Keratinocyte (primary cell): ENCODE data around the gene SEC24C. TPM values are rescaled to one million over a fixed set of nuclear protein-coding genes. Genes with fewer than 3 reads are reported as not detected.

Experiments used
- DNase-seq: peaks from one replicate; pipeline ENCODE4 v3.0.0-alpha.2; 2011; ENCODE audit warnings: low read depth, missing footprints, low spot score
- FAIRE-seq: peaks from 2 replicates; lab custom pipeline; 2011; peaks lifted over from hg19 to GRCh38; lab: Jason Lieb, UNC
- H2AFZ ChIP-seq: 2 replicates; pipeline ENCODE4 v1.6.0; 2012; ENCODE audit warnings: low read length, control low read depth, inconsistent platforms; ENCODE audit not compliant: control insufficient read depth
- H3K27ac ChIP-seq: 2 replicates; pipeline ENCODE4 v1.5.1; 2011; ENCODE audit warnings: low read length; ENCODE audit not compliant: control insufficient read depth, insufficient read depth
- H3K27me3 ChIP-seq: 3 replicates; pipeline ENCODE4 v1.6.0; 2011; ENCODE audit warnings: low read length; ENCODE audit not compliant: control insufficient read depth, insufficient read depth; ENCODE audit errors: extremely low read depth
- H3K36me3 ChIP-seq, 2 experiments: 2 replicates in 1 of 2; 3 replicates in 1 of 2; pipeline ENCODE4 v1.5.1; 2011; ENCODE audit warnings: low read length in 2 of 2, mild to moderate bottlenecking in 1 of 2; ENCODE audit not compliant: control insufficient read depth in 2 of 2, insufficient read depth in 2 of 2; ENCODE audit errors: extremely low read depth in 1 of 2
- H3K4me1 ChIP-seq: 3 replicates; pipeline ENCODE4 v1.5.1; 2011; ENCODE audit warnings: low read length; ENCODE audit not compliant: control insufficient read depth, insufficient read depth; ENCODE audit errors: extremely low read depth
- H3K4me2 ChIP-seq: 3 replicates; pipeline ENCODE4 v1.6.0; 2011; ENCODE audit warnings: low read depth, low read length; ENCODE audit not compliant: control insufficient read depth, insufficient read depth; ENCODE audit errors: extremely low read depth
- H3K4me3 ChIP-seq, 3 experiments: fragments of 200-600 bp in 1 of 3; sonication (generic) in 1 of 3; 2 replicates in 2 of 3; 3 replicates in 1 of 3; pipeline ENCODE4 v1.5.1; 2011 to 2016; ENCODE audit warnings: low read length in 3 of 3, mild to moderate bottlenecking in 3 of 3, control low read depth in 2 of 3, inconsistent platforms in 1 of 3, low read depth in 1 of 3, mixed read lengths in 1 of 3, mixed run types in 1 of 3, moderate library complexity in 1 of 3; ENCODE audit not compliant: control insufficient read depth in 2 of 3, insufficient read depth in 2 of 3; ENCODE audit errors: extremely low read depth in 1 of 3
- H3K79me2 ChIP-seq: 2 replicates; pipeline ENCODE4 v1.6.0; 2012; ENCODE audit warnings: low read length; ENCODE audit not compliant: control insufficient read depth, insufficient read depth
- H3K9ac ChIP-seq: 3 replicates; pipeline ENCODE4 v1.6.0; 2011; ENCODE audit warnings: low read length; ENCODE audit not compliant: control insufficient read depth, insufficient read depth; ENCODE audit errors: extremely low read depth
- H3K9me1 ChIP-seq: 3 replicates; pipeline ENCODE4 v1.6.0; 2011; ENCODE audit warnings: low read length; ENCODE audit not compliant: control insufficient read depth, insufficient read depth; ENCODE audit errors: extremely low read depth
- H3K9me3 ChIP-seq: 2 replicates; pipeline ENCODE4 v1.5.1; 2012; ENCODE audit warnings: low read depth, low read length; ENCODE audit not compliant: control insufficient read depth
- H4K20me1 ChIP-seq: 3 replicates; pipeline ENCODE4 v1.6.0; 2011; ENCODE audit warnings: low read length; ENCODE audit not compliant: control insufficient read depth, insufficient read depth; ENCODE audit errors: extremely low read depth
- EZH2 ChIP-seq: IDR thresholded peaks from one replicate; pipeline ENCODE4 v1.6.1; 2012; ENCODE audit warnings: inconsistent platforms, mild to moderate bottlenecking, low read length, moderate library complexity
- dilution Hi-C: fragments of 300-500 bp; cut with MboI; formaldehyde crosslinking; loops from one replicate; pipeline ENCODE4 v1.7.0; 2020; ENCODE audit warnings: low sequenced_read_pairs; ENCODE audit not compliant: extremely low pct_ligation_motif_present
- polyA plus RNA-seq, 5 experiments: library from polyadenylated mRNA; depleted of rRNA in 3 of 5; stranded (reverse) in 3 of 5; stranded (forward) in 1 of 5; unstranded in 1 of 5; fragments of >200 nt; gene quantifications; 1 replicate in 1 of 5; 2 replicates in 3 of 5; 3 replicates in 1 of 5; pipeline versions ENCODE4 v1.2.1 to v1.2.3, GENCODE V29; 2011 to 2012; ENCODE audit warnings: missing spikeins in 2 of 5, low read depth in 1 of 5, low replicate concordance in 1 of 5
- TF ChIP-seq, protein P1 (sequence below), 3 experiments: IDR thresholded peaks in 1 of 3; conservative IDR thresholded peaks in 1 of 3; optimal IDR thresholded peaks in 1 of 3; 2 replicates in 2 of 3; 3 replicates in 1 of 3; pipeline versions ENCODE3 to v1.5.1; 2011; ENCODE audit warnings: low read length in 3 of 3, mild to moderate bottlenecking in 3 of 3, moderate library complexity in 2 of 3, control low read depth in 1 of 3, inconsistent platforms in 1 of 3; ENCODE audit not compliant: insufficient read depth in 2 of 3; ENCODE audit errors: extremely low read depth in 1 of 3

The SEC24C gene
- polyA plus RNA-seq, 1 donor (not counting 4 experiments of a cell fraction or from before 2014, with no cell fraction given) = 65.3 TPM

DNA sequence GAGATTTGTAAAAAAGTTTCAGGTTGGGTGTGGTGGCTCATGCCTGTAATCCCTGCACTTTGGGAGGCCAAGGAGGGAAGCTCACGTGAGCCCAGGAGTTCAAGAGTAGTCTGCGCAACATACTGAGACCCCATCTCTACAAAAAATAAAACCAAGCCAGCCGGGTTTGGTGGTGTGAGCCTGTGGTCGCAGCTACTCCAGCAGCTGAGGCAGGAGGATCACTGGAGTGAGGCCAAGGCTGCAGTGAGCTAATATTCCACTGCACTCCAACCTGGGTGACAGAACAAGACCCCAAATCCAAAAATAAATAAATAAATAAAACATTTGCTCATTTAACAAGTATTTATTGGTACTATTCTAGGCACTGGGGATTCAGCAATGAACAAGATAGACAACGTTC is 36.1 kb downstream of the SEC24C start:
- TF ChIP-seq, protein P1, sequence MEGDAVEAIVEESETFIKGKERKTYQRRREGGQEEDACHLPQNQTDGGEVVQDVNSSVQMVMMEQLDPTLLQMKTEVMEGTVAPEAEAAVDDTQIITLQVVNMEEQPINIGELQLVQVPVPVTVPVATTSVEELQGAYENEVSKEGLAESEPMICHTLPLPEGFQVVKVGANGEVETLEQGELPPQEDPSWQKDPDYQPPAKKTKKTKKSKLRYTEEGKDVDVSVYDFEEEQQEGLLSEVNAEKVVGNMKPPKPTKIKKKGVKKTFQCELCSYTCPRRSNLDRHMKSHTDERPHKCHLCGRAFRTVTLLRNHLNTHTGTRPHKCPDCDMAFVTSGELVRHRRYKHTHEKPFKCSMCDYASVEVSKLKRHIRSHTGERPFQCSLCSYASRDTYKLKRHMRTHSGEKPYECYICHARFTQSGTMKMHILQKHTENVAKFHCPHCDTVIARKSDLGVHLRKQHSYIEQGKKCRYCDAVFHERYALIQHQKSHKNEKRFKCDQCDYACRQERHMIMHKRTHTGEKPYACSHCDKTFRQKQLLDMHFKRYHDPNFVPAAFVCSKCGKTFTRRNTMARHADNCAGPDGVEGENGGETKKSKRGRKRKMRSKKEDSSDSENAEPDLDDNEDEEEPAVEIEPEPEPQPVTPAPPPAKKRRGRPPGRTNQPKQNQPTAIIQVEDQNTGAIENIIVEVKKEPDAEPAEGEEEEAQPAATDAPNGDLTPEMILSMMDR (optimal IDR thresholded peaks at IDR 0.05 in 1 of 3, IDR thresholded peaks at IDR 0.05 in 1 of 3, conservative IDR thresholded peaks at IDR 0.05 in 1 of 3; ENCODE audit: extremely low read depth in 1 of 3, insufficient read depth in 2 of 3, low read length in 3 of 3) = no peak
- no peak for TF ChIP-seq EZH2
- dilution Hi-C loops = no loop called here
- H3K79me2 ChIP-seq = peaks cover 55% of the 10 kb centered on the region
- no peak for FAIRE-seq
- H4K20me1 ChIP-seq = no peaks in the 10 kb centered on the region
- peaks cover 3 to 8% of the 10 kb centered on the region in 2 experiments for H3K36me3 ChIP-seq
- no peak overlapping the region for H2AFZ ChIP-seq
- no peak overlapping the region for H3K9ac ChIP-seq
- no peak overlapping the region for H3K4me3 ChIP-seq
- no peak overlapping the region for H3K27ac ChIP-seq
- no peaks in the 10 kb centered on the region for H3K9me1 ChIP-seq
- H3K4me1 ChIP-seq = peaks cover 21% of the 10 kb centered on the region
- H3K4me2 ChIP-seq = peak overlapping the region; percentile 99
- no peak for DNase-seq
- no peaks in the 10 kb centered on the region for H3K27me3 ChIP-seq
- no peaks in the 10 kb centered on the region for H3K9me3 ChIP-seq

DNA sequence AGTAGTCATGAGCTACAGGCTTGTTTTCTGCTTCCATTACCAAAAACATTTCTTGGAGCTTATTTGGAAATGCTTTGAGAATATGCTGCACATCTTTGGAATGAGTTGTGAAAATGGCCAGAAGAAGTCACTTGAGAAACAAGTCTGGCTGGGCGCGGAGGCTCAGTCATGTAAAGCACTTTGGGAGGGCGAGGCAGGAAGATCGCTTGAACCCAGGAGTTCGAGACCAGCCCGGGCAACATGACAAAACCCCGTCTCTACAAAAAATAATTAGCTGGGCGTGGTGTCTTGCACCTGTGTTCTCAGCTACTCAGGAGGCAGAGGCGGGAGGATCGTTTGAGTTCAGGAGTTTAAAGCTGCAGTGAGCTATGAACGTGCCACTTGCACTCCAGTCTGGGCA is 36.8 kb downstream of the SEC24C start:
- dilution Hi-C loops = no loop called here
- no peaks in the 10 kb centered on the region for H4K20me1 ChIP-seq
- peak; percentile 32 for FAIRE-seq
- H2AFZ ChIP-seq = no peak overlapping the region
- peaks cover 3 to 6% of the 10 kb centered on the region in 2 experiments for H3K36me3 ChIP-seq
- H3K27me3 ChIP-seq = no peaks in the 10 kb centered on the region
- H3K4me2 ChIP-seq = peak overlapping the region; percentile 99
- H3K79me2 ChIP-seq = peaks cover 51% of the 10 kb centered on the region
- peak overlapping the region; percentile 85 to 99 (median 89) for H3K4me3 ChIP-seq
- DNase-seq = no peak
- H3K9me3 ChIP-seq = no peaks in the 10 kb centered on the region
- H3K9me1 ChIP-seq = no peaks in the 10 kb centered on the region
- TF ChIP-seq EZH2 = no peak
- peak overlapping the region; percentile 91 for H3K9ac ChIP-seq
- peak overlapping the region; percentile 82 for H3K27ac ChIP-seq
- H3K4me1 ChIP-seq = peaks cover 19% of the 10 kb centered on the region

DNA sequence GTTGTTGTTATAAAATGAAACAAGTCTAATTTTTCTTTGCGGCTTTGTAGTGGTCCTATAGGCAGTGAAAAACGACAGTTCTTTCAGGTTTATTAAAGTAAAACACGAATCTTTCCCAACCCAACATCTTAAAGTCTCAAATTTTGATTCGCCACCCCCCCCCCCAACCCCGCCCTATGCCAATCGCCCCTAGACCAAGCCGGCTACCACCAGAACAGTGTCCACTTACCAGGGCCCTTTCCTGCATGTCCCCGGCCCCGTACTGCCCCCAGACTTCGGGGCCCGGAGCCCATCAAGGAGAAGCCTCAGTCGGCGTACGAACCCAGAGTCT is 37.3 kb downstream of the SEC24C start:
- H3K36me3 ChIP-seq = peaks cover 3 to 6% of the 10 kb centered on the region in 2 experiments
- no peaks in the 10 kb centered on the region for H3K9me1 ChIP-seq
- no peaks in the 10 kb centered on the region for H3K9me3 ChIP-seq
- H4K20me1 ChIP-seq = peaks cover 2% of the 10 kb centered on the region
- H2AFZ ChIP-seq = peak overlapping the region; percentile 92
- DNase-seq = no peak
- FAIRE-seq = no peak
- H3K4me1 ChIP-seq = peaks cover 20% of the 10 kb centered on the region
- H3K27ac ChIP-seq = peak overlapping the region; percentile 82
- peaks cover 53% of the 10 kb centered on the region for H3K79me2 ChIP-seq
- dilution Hi-C loops = no loop called here
- H3K9ac ChIP-seq = peak overlapping the region; percentile 91
- H3K27me3 ChIP-seq = no peaks in the 10 kb centered on the region
- H3K4me3 ChIP-seq = peak overlapping the region; percentile 85 to 99 (median 89)
- TF ChIP-seq EZH2 = no peak
- TF ChIP-seq, protein P1 (optimal IDR thresholded peaks at IDR 0.05 in 1 of 3, IDR thresholded peaks at IDR 0.05 in 1 of 3, conservative IDR thresholded peaks at IDR 0.05 in 1 of 3; ENCODE audit: extremely low read depth in 1 of 3, insufficient read depth in 2 of 3, low read length in 3 of 3) = no peak
- peak overlapping the region; percentile 99 for H3K4me2 ChIP-seq
